Activated CD8-positive, alpha-beta memory T cell treated with anti-CD3 and anti-CD28 coated beads, Interleukin-2, amount 50 U/mL, for 48 hours (primary cell): Measurements from ENCODE around the gene CDC37.

Source experiments
- DNase-seq: peaks from one replicate; pipeline ENCODE4 v3.0.0-alpha.2; 2020

The CDC37 gene

GRCh38 chr19:10352764-10353671 is 50.3 kb downstream of the CDC37 start:
- no peak for DNase-seq

GRCh38 chr19:10346509-10346908 is 56.8 kb downstream of the CDC37 start:
- no peak for DNase-seq

GRCh38 chr19:10344780-10345179 is 58.6 kb downstream of the CDC37 start:
- DNase-seq: no peak

- DNase-seq: no peak
Measured at GRCh38 chr19:10343495-10343894, 59.8 kb downstream of the CDC37 start.
